OCI-LY1 (cell line): Measurements from ENCODE around the gene ALDH3B2.

Experiments
- EZH2 ChIP-seq: fragments of 200-600 bp; sonication (generic), shearing (Covaris generic); IDR thresholded peaks from 2 replicates; pipeline ENCODE4 v1.8.0; 2017; ENCODE audit warnings: borderline replicate concordance, mixed run types, mild to moderate bottlenecking, antibody characterized with exemption, low read length, moderate library complexity, mixed read lengths
- TF ChIP-seq, protein P1 (sequence below): fragments of 200-600 bp; sonication (generic), shearing (Covaris generic); IDR thresholded peaks from 2 replicates; pipeline ENCODE4 v1.5.1; 2017; ENCODE audit warnings: mild to moderate bottlenecking, antibody characterized with exemption, low read length, moderate library complexity, mixed read lengths

DNA sequence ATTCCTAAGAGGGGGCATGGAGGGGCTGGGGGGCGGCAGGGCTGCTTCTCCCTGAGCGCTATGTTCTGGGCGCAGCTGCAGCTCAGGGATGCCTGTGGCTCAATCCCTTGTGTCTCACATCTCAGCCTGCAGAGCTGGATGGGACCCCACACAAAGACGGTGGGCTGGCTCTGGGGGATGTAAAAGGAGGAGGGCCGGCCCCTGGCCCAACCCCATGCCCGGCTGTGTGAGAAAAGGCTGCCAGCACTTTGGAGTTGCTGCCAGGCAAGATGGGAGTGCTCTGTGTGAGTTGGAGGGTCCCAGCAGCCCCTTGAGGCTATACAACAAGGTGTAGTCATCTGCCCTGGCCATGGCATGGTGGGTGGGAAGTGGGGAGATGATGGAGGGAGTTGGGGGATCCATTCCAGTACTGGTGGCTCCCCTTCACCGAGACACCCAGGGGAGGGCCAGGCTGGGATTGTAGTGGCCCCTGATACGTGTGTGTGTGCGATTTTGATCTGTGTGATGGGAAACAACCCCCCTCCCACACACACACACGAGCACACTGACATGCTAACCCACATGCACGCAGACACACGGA is 33.6 kb downstream of the ALDH3B2 start:
- TF ChIP-seq, protein P1, sequence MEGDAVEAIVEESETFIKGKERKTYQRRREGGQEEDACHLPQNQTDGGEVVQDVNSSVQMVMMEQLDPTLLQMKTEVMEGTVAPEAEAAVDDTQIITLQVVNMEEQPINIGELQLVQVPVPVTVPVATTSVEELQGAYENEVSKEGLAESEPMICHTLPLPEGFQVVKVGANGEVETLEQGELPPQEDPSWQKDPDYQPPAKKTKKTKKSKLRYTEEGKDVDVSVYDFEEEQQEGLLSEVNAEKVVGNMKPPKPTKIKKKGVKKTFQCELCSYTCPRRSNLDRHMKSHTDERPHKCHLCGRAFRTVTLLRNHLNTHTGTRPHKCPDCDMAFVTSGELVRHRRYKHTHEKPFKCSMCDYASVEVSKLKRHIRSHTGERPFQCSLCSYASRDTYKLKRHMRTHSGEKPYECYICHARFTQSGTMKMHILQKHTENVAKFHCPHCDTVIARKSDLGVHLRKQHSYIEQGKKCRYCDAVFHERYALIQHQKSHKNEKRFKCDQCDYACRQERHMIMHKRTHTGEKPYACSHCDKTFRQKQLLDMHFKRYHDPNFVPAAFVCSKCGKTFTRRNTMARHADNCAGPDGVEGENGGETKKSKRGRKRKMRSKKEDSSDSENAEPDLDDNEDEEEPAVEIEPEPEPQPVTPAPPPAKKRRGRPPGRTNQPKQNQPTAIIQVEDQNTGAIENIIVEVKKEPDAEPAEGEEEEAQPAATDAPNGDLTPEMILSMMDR, result no peak
- TF ChIP-seq EZH2, result no peak
